ENCODE results near the gene NPAS2.

- no peak for TF ChIP-seq CTCF (IDR thresholded peaks at IDR 0.05 in 2 of 3, conservative IDR thresholded peaks at IDR 0.05 in 1 of 3; ENCODE audit: borderline replicate concordance in 1 of 3, insufficient read depth in 1 of 3, low read depth in 2 of 3, low read length in 2 of 3)
- no peak for TF ChIP-seq POLR2A (IDR thresholded peaks at IDR 0.05; ENCODE audit: borderline replicate concordance, extremely low read depth, insufficient read depth, insufficient read length)
- TF ChIP-seq EZH2 (IDR thresholded peaks at IDR 0.05) = no peak
- TF ChIP-seq MAX (IDR thresholded peaks at IDR 0.05) = no peak
- no peak for TF ChIP-seq TCF7L2 (IDR thresholded peaks at IDR 0.05; ENCODE audit: borderline replicate concordance, extremely low read depth, insufficient read depth, insufficient read length)
- no peak for TF ChIP-seq EGR1 (IDR thresholded peaks at IDR 0.05; ENCODE audit: low read depth)
- no peak for TF ChIP-seq EZH2phosphoT487 (IDR thresholded peaks at IDR 0.05; ENCODE audit: borderline replicate concordance)
- TF ChIP-seq ZFX (IDR thresholded peaks at IDR 0.05) = no peak
- TF ChIP-seq POLR2AphosphoS5 (IDR thresholded peaks at IDR 0.05; ENCODE audit: low read depth, low read length) = no peak
Measured at GRCh38 chr2:100960688-100961087, 140.7 kb downstream of the NPAS2 start.

Measured in HCT116 (cell line).